Measurements from ENCODE around the gene DENND4A. TPM values are rescaled to one million over a fixed set of nuclear protein-coding genes. Genes with fewer than 3 reads are reported as not detected.

The DENND4A gene
- total RNA-seq, 1 donor from 2014 or later = 23.7 TPM

DNA sequence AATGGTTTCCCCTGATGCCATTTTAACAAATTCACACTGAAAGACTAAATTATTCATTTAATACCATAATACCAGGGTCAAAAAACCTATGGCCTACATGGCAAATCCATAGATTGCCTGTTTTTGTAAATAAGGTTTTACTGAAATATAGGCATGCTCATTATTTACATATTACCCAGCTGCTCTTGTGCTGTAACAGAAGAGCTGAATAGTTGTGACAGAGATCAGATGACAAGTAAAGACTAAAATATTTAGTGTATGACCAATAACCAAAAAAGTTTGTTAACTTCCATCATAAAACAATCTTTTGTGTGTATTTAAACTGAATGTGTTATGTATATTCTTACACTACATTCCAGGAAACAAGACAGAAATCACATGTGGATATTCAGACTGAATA, 60.2 kb downstream of the DENND4A start:
- no peaks in the 10 kb centered on the region for H3K36me3 Mint-ChIP-seq (ENCODE audit: unreplicated experiment)
- TF ChIP-seq, protein P1, sequence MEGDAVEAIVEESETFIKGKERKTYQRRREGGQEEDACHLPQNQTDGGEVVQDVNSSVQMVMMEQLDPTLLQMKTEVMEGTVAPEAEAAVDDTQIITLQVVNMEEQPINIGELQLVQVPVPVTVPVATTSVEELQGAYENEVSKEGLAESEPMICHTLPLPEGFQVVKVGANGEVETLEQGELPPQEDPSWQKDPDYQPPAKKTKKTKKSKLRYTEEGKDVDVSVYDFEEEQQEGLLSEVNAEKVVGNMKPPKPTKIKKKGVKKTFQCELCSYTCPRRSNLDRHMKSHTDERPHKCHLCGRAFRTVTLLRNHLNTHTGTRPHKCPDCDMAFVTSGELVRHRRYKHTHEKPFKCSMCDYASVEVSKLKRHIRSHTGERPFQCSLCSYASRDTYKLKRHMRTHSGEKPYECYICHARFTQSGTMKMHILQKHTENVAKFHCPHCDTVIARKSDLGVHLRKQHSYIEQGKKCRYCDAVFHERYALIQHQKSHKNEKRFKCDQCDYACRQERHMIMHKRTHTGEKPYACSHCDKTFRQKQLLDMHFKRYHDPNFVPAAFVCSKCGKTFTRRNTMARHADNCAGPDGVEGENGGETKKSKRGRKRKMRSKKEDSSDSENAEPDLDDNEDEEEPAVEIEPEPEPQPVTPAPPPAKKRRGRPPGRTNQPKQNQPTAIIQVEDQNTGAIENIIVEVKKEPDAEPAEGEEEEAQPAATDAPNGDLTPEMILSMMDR (IDR thresholded peaks at IDR 0.05; ENCODE audit: partially characterized antibody, unreplicated experiment) = no peak
- no peak overlapping the region for H3K4me3 Mint-ChIP-seq (ENCODE audit: unreplicated experiment)
- no peak overlapping the region for H3K27ac Mint-ChIP-seq (ENCODE audit: unreplicated experiment)
- H3K4me1 Mint-ChIP-seq (ENCODE audit: low read depth, unreplicated experiment) = peaks cover 14% of the 10 kb centered on the region
- no peaks in the 10 kb centered on the region for H3K9me3 Mint-ChIP-seq (ENCODE audit: unreplicated experiment)
- DNase-seq = no peak
- H3K27me3 Mint-ChIP-seq (ENCODE audit: unreplicated experiment) = no peaks in the 10 kb centered on the region

DNA sequence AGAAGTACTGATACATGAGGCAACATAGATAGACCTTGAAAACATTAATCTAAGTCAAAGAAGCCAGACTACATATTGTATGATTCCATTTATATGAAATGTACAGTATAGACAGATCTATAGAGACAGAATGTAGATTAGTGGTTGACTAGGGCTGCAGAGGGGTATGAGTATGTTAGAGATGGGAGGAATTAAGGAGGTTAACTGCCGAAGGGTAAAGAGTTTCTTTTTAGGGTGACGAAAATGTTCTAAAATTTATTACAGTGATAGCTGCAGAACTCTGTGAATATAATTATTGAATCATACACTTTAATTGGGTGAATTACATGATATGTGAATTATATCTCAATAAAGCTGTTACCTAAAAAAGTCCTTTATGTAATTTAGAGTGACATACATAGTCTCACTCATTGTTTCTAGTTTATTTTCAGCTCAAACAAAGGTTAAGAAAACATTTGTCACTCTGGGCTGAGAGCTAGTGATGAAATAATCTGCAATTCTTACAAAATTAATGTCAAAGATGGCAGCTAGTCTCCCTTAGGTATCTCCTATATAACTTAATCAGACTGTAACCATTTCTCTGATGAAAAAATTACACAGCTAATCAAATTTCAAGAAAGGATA, 61.4 kb downstream of the DENND4A start:
- no peaks in the 10 kb centered on the region for H3K36me3 Mint-ChIP-seq (ENCODE audit: unreplicated experiment)
- no peak overlapping the region for H3K27ac Mint-ChIP-seq (ENCODE audit: unreplicated experiment)
- no peak for DNase-seq
- H3K4me1 Mint-ChIP-seq (ENCODE audit: low read depth, unreplicated experiment) = peaks cover 14% of the 10 kb centered on the region
- H3K4me3 Mint-ChIP-seq (ENCODE audit: unreplicated experiment) = no peak overlapping the region
- H3K9me3 Mint-ChIP-seq (ENCODE audit: unreplicated experiment) = no peaks in the 10 kb centered on the region
- H3K27me3 Mint-ChIP-seq (ENCODE audit: unreplicated experiment) = no peaks in the 10 kb centered on the region
- TF ChIP-seq, protein P1 (IDR thresholded peaks at IDR 0.05; ENCODE audit: partially characterized antibody, unreplicated experiment) = no peak

DNA sequence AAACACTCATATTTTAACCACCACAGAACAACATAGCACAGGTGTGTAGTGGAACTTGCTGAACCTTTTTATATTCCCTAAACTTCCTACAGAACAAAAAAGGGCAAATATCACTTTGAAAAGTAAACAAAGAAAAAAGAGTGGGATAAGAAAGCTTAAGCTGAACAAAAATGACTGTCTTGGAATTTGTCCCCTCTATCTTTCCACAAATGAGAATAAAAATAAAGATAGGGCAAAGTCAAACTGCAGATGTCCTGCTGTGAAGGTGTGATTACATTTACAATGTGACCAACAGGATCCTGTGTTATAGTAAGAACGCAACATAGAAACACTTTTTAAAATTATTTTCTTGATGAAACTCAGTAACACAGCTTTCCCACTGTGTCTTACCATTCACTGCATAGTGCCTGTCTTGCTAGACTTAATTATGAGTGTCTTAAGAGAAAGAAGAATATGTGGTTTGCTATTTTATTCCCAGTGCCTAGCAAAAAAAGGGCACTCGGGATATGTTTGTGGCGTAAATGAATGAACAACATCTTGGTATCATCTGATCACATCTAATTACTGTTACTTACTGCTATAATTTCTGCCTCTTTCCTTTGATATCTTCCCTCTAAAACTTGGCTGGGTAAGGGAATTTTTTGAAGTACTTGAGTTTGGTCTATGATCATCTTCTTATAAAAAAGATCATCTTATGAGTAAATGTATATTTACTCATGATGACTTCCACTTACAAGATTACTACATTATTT, 67.5 kb downstream of the DENND4A start:
- H3K27ac Mint-ChIP-seq (ENCODE audit: unreplicated experiment) = no peak overlapping the region
- H3K36me3 Mint-ChIP-seq (ENCODE audit: unreplicated experiment) = no peaks in the 10 kb centered on the region
- TF ChIP-seq, protein P1 (IDR thresholded peaks at IDR 0.05; ENCODE audit: partially characterized antibody, unreplicated experiment) = no peak
- no peaks in the 10 kb centered on the region for H3K9me3 Mint-ChIP-seq (ENCODE audit: unreplicated experiment)
- no peaks in the 10 kb centered on the region for H3K27me3 Mint-ChIP-seq (ENCODE audit: unreplicated experiment)
- H3K4me3 Mint-ChIP-seq (ENCODE audit: unreplicated experiment) = no peak overlapping the region
- H3K4me1 Mint-ChIP-seq (ENCODE audit: low read depth, unreplicated experiment) = no peaks in the 10 kb centered on the region
- no peak for DNase-seq

DNA sequence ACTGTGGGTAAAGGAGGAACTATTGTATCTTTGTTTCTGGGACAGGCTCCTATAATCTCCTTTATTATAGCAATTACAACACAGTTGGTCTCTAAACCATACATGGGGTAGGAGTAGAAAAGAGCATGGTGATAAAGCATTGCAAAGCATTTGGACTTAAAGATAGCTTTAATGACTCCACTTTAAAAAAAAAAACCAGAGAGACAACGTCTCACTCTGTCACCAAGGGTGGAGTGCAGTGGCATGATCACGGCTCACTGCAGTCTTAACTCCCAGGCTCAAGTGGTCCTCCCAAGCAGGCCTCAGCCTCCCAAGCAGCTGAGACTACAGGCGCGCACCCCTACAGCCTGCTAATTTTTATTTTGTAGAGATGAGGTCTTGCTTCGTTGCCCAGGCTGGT, 68.2 kb downstream of the DENND4A start:
- no peaks in the 10 kb centered on the region for H3K36me3 Mint-ChIP-seq (ENCODE audit: unreplicated experiment)
- H3K27me3 Mint-ChIP-seq (ENCODE audit: unreplicated experiment) = no peaks in the 10 kb centered on the region
- DNase-seq = no peak
- H3K9me3 Mint-ChIP-seq (ENCODE audit: unreplicated experiment) = no peaks in the 10 kb centered on the region
- no peaks in the 10 kb centered on the region for H3K4me1 Mint-ChIP-seq (ENCODE audit: low read depth, unreplicated experiment)
- H3K4me3 Mint-ChIP-seq (ENCODE audit: unreplicated experiment) = no peak overlapping the region
- TF ChIP-seq, protein P1 (IDR thresholded peaks at IDR 0.05; ENCODE audit: partially characterized antibody, unreplicated experiment) = no peak
- H3K27ac Mint-ChIP-seq (ENCODE audit: unreplicated experiment) = no peak overlapping the region

DNA sequence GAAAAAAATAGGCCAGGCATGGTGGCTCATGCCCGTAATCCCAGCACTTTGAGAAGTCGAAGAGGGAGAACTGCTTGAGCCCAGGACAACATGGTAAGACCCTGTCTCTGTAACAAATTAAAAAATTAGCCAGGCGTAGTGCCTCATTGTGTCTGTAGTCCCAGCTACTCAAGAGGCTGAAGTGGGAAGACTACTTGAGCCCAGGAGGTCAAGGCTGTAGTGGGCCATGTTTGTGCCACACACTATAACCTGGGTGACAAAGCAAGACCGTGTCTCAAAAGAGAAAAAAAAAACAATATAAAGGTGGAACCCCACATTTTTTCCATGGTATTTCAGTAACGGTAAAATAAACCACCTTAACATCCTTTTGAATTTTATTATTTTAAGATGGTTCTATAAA, 69.9 kb downstream of the DENND4A start:
- Mint-ChIP-seq H3K36me3 (ENCODE audit: unreplicated experiment) (no peaks in the 10 kb centered on the region), H3K27ac (ENCODE audit: unreplicated experiment) (no peak overlapping the region), H3K27me3 (ENCODE audit: unreplicated experiment) (no peaks in the 10 kb centered on the region), H3K4me3 (ENCODE audit: unreplicated experiment) (no peak overlapping the region), H3K4me1 (ENCODE audit: low read depth, unreplicated experiment) (no peaks in the 10 kb centered on the region), H3K9me3 (ENCODE audit: unreplicated experiment) (no peaks in the 10 kb centered on the region)
- TF ChIP-seq, protein P1 (IDR thresholded peaks at IDR 0.05; ENCODE audit: partially characterized antibody, unreplicated experiment) = no peak
- no peak for DNase-seq
